Gastrocnemius medialis (tissue), 4 donors: ENCODE results near the gene LRRC26. TPM values are rescaled to one million over a fixed set of nuclear protein-coding genes. Genes with fewer than 3 reads are reported as not detected.

Experiments
- ATAC-seq, 2 donors: fragments of 150-250 bp; one replicate each; pipeline ENCODE4 v1.9.1; 2016
- DNase-seq, 2 donors: peaks; one replicate each; pipeline ENCODE4 v3.0.0-alpha.2; 2019
- H3K27ac ChIP-seq, 4 donors: fragments of 200-600 bp; sonication (generic); 1 replicate in 1 of 4; 2 replicates in 3 of 4; pipeline ENCODE4 v1.5.1; 2016 to 2018; ENCODE audit warnings: mild to moderate bottlenecking in 2 of 4, moderate library complexity in 1 of 4
- H3K27me3 ChIP-seq, 3 donors: fragments of 200-600 bp; sonication (generic) in 2 of 3; 1 replicate in 1 of 3; 2 replicates in 2 of 3; pipeline versions ENCODE4 v1.5.1 to v1.6.0; 2016 to 2019; ENCODE audit warnings: mild to moderate bottlenecking in 1 of 3, moderate library complexity in 1 of 3
- H3K36me3 ChIP-seq, 2 donors: fragments of 200-600 bp; sonication (generic) in 1 of 2; one replicate each; pipeline ENCODE4 v1.5.1; 2017 to 2018
- H3K4me1 ChIP-seq, 2 donors: fragments of 200-600 bp; sonication (generic) in 1 of 2; one replicate each; pipeline ENCODE4 v1.5.1; 2016 to 2017; ENCODE audit warnings: mild to moderate bottlenecking in 2 of 2
- H3K4me3 ChIP-seq, 4 donors: fragments of 200-600 bp; sonication (generic) in 3 of 4; 1 replicate in 1 of 4; 2 replicates in 3 of 4; pipeline ENCODE4 v1.5.1; 2016 to 2019; ENCODE audit warnings: mild to moderate bottlenecking in 2 of 4
- H3K9me3 ChIP-seq, 3 donors: fragments of 200-600 bp; sonication (generic) in 2 of 3; 1 replicate in 1 of 3; 2 replicates in 2 of 3; pipeline ENCODE4 v1.5.1; 2016 to 2019
- CTCF ChIP-seq, 5 experiments: fragments of 450-650 bp in 3 of 5; fragments of 200-600 bp in 2 of 5; sonication (generic) in 2 of 5; IDR thresholded peaks in 4 of 5; conservative IDR thresholded peaks in 1 of 5; 1 replicate in 4 of 5; 2 replicates in 1 of 5; pipeline ENCODE4 v1.5.1; 2016 to 2019; ENCODE audit warnings: antibody characterized with exemption in 5 of 5, mild to moderate bottlenecking in 3 of 5, moderate library complexity in 3 of 5
- POLR2A ChIP-seq, 2 donors: fragments of 450-650 bp; IDR thresholded peaks; one replicate each; pipeline ENCODE4 v1.6.1; 2017; ENCODE audit warnings: antibody characterized with exemption in 2 of 2, mild to moderate bottlenecking in 2 of 2, moderate library complexity in 2 of 2
- in situ Hi-C, 4 donors: fragments of 200-750 bp; cut with MboI; loops; one replicate each; pipeline versions ENCODE4 v1.15.0 to v1.8.0; 2017; ENCODE audit warnings: low sequenced_read_pairs in 4 of 4
- intact Hi-C: fragments of 100-400 bp; cut with DNase I; formaldehyde crosslinking; loops from one replicate; pipeline ENCODE4 v1.15.1; 2023; ENCODE audit warnings: low total_unique reads
- total RNA-seq, 4 donors: library from RNA; depleted of rRNA; stranded (reverse); fragments of >200 nt; gene quantifications; one replicate each; pipeline versions ENCODE4 v1.1.0 to v1.2.3, GENCODE V29; 2016

The LRRC26 gene
- total RNA-seq, 4 donors from 2014 or later = not detected

GRCh38 chr9:137213160-137214060 lies 43.6 kb upstream of the LRRC26 start:
- DNase-seq (no peak), ATAC-seq (no peak)
- no peaks in the 10 kb centered on the region for H3K9me3 ChIP-seq
- no peak overlapping the region for H3K27ac ChIP-seq
- H3K4me3 ChIP-seq = no peak overlapping the region
- H3K4me1 ChIP-seq = peaks cover 9 to 12% of the 10 kb centered on the region in 2 donors
- no peak for TF ChIP-seq CTCF (IDR thresholded peaks at IDR 0.05 in 4 of 5, conservative IDR thresholded peaks at IDR 0.05 in 1 of 5)
- no peak for TF ChIP-seq POLR2A (IDR thresholded peaks at IDR 0.05)
- intact Hi-C loops (no loop called here), in situ Hi-C loops (loop anchor here in 1 of 4 donors (10.0 kb wide), 1 partner anchor 89 kb away; no protein-coding TSS in a partner anchor)
- no peaks in the 10 kb centered on the region for H3K27me3 ChIP-seq
- H3K36me3 ChIP-seq = no peaks in the 10 kb centered on the region

- Histone ChIP-seq H3K27me3 (no peaks in the 10 kb centered on the region), H3K27ac (no peak overlapping the region), H3K4me1 (peaks cover 6 to 7% of the 10 kb centered on the region in 2 donors), H3K4me3 (no peak overlapping the region), H3K9me3 (no peaks in the 10 kb centered on the region), H3K36me3 (no peaks in the 10 kb centered on the region)
- intact Hi-C loops (no loop called here), in situ Hi-C loops (loop anchor here in 1 of 4 donors (10.0 kb wide), 1 partner anchor 88 kb away; no protein-coding TSS in a partner anchor)
- TF ChIP-seq CTCF (IDR thresholded peaks at IDR 0.05 in 4 of 5, conservative IDR thresholded peaks at IDR 0.05 in 1 of 5) (no peak), POLR2A (IDR thresholded peaks at IDR 0.05) (no peak)
- ATAC-seq (no peak), DNase-seq (no peak)
Measured at GRCh38 chr9:137212520-137212919, 42.7 kb upstream of the LRRC26 start.

GRCh38 chr9:137211532-137211931 lies 41.7 kb upstream of the LRRC26 start:
- Histone ChIP-seq H3K9me3 (no peaks in the 10 kb centered on the region), H3K4me1 (peaks cover 4 to 5% of the 10 kb centered on the region in 2 donors), H3K36me3 (no peaks in the 10 kb centered on the region), H3K4me3 (no peak overlapping the region), H3K27ac (no peak overlapping the region), H3K27me3 (no peaks in the 10 kb centered on the region)
- ATAC-seq (no peak), DNase-seq (no peak)
- in situ Hi-C loops (loop anchor here in 1 of 4 donors (10.0 kb wide), 1 partner anchor 87 kb away; no protein-coding TSS in a partner anchor), intact Hi-C loops (no loop called here)
- TF ChIP-seq CTCF (IDR thresholded peaks at IDR 0.05 in 4 of 5, conservative IDR thresholded peaks at IDR 0.05 in 1 of 5) (no peak), POLR2A (IDR thresholded peaks at IDR 0.05) (no peak)

DNA sequence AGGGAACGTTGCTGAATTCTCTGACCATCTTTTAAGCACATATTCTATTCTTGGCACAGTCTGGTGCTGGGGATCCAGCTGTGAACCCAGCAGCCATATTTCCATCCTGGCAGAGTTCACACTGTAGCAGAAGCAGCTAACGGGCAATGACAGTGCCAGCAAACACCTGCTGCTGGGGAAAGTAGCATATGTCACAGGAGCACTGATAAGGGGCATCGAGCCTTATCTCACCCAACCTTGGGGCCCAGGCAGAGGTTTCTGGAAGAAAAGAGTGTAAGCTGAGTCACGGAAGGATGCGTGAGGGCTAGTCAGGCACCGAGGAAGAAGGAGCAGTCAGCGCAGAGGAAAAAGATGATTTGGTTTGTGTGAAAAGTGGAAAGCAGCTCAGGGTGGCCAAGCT lies 36.8 kb upstream of the LRRC26 start:
- peak overlapping the region; percentile 75 to 97 (median 90) for H3K4me3 ChIP-seq
- in situ Hi-C loops (no loop called here), intact Hi-C loops (no loop called here)
- H3K36me3 ChIP-seq = no peaks in the 10 kb centered on the region
- DNase-seq = no peak
- peaks cover 43 to 46% of the 10 kb centered on the region in 2 donors for H3K4me1 ChIP-seq
- no peak overlapping the region for H3K27ac ChIP-seq
- ATAC-seq = no peak
- no peaks in the 10 kb centered on the region for H3K27me3 ChIP-seq
- TF ChIP-seq CTCF (IDR thresholded peaks at IDR 0.05 in 4 of 5, conservative IDR thresholded peaks at IDR 0.05 in 1 of 5) = no peak
- no peak for TF ChIP-seq POLR2A (IDR thresholded peaks at IDR 0.05)
- no peaks in the 10 kb centered on the region for H3K9me3 ChIP-seq
